HepG2 (cell line): ENCODE results near the gene TXNIP. TPM values are rescaled to one million over a fixed set of nuclear protein-coding genes. Genes with fewer than 3 reads are reported as not detected.

Experiments used
- AGO1 ChIP-seq: fragments of 200-400 bp; formaldehyde crosslinking; IDR thresholded peaks from 2 replicates; pipeline ENCODE4 v1.6.1; 2017; ENCODE audit warnings: mild to moderate bottlenecking, low read depth, low read length, moderate library complexity; ENCODE audit not compliant: poor library complexity, severe bottlenecking
- ARNTL ChIP-seq: sonication (generic); formaldehyde crosslinking; IDR thresholded peaks from 2 replicates; pipeline ENCODE4 v1.4.0; 2020; ENCODE audit warnings: mild to moderate bottlenecking, missing genetic modification reagents
- ASH2L ChIP-seq: fragments of 300-600, 200-600 bp; sonication (generic); IDR thresholded peaks from 2 replicates; pipeline ENCODE4 v1.7.0; 2017; ENCODE audit warnings: low read depth, mild to moderate bottlenecking, moderate library complexity, mixed read lengths, low read length; ENCODE audit not compliant: insufficient read length
- ATM ChIP-seq: fragments of 450-650 bp; IDR thresholded peaks from 2 replicates; pipeline ENCODE4 v1.7.1; 2017; ENCODE audit warnings: mild to moderate bottlenecking, borderline replicate concordance
- CC2D1A ChIP-seq: sonication (generic); formaldehyde crosslinking; IDR thresholded peaks from 2 replicates; pipeline ENCODE4 v1.8.1; 2023; ENCODE audit warnings: mild to moderate bottlenecking, missing genetic modification reagents
- KMT2B ChIP-seq: IDR thresholded peaks from 2 replicates; pipeline ENCODE4 v1.6.1; 2016; ENCODE audit warnings: missing genetic modification reagents, missing compliant biosample characterization
- MIXL1 ChIP-seq: IDR thresholded peaks from 2 replicates; pipeline ENCODE4 v1.6.1; 2016
- NRL ChIP-seq: sonication (generic); formaldehyde crosslinking; IDR thresholded peaks from 2 replicates; pipeline ENCODE4 v1.5.0; 2020; ENCODE audit warnings: missing genetic modification reagents, mild to moderate bottlenecking, moderate library complexity, borderline replicate concordance
- PCBP1 ChIP-seq: fragments of 200-400 bp; formaldehyde crosslinking; IDR thresholded peaks from 2 replicates; pipeline ENCODE4 v1.6.1; 2017; ENCODE audit warnings: mild to moderate bottlenecking, low read depth, low read length, borderline replicate concordance
- POLR2AphosphoS2 ChIP-seq: IDR thresholded peaks from 2 replicates; pipeline ENCODE4 v1.6.1; 2011; ENCODE audit warnings: low read depth, low read length, improper control_type of control experiment
- RAD21 ChIP-seq: fragments of 450-650 bp; formaldehyde crosslinking; IDR thresholded peaks from 2 replicates; pipeline ENCODE4 v1.5.0; 2020; ENCODE audit warnings: mild to moderate bottlenecking
- ZNF329 ChIP-seq: sonication (generic); formaldehyde crosslinking; IDR thresholded peaks from 2 replicates; pipeline ENCODE4 v1.9.0; 2021; ENCODE audit warnings: low read depth, mild to moderate bottlenecking, missing genetic modification reagents
- ZNF34 ChIP-seq: sonication (generic); formaldehyde crosslinking; IDR thresholded peaks from 2 replicates; pipeline ENCODE4 v1.4.0; 2020; ENCODE audit warnings: mild to moderate bottlenecking, missing genetic modification reagents, borderline replicate concordance
- ZNF556 ChIP-seq: sonication (generic); formaldehyde crosslinking; IDR thresholded peaks from 2 replicates; pipeline ENCODE4 v1.4.0; 2020; ENCODE audit warnings: mild to moderate bottlenecking, missing genetic modification reagents, borderline replicate concordance
- ZNF670 ChIP-seq: sonication (generic); formaldehyde crosslinking; IDR thresholded peaks from 2 replicates; pipeline ENCODE4 v1.8.0; 2022; ENCODE audit warnings: mild to moderate bottlenecking, missing genetic modification reagents, borderline replicate concordance
- ZSCAN25 ChIP-seq: sonication (generic); formaldehyde crosslinking; IDR thresholded peaks from 2 replicates; pipeline ENCODE4 v1.8.0; 2022; ENCODE audit warnings: mild to moderate bottlenecking, missing genetic modification reagents
- polyA plus RNA-seq, 8 experiments: library from polyadenylated mRNA; depleted of rRNA in 3 of 8; stranded (reverse) in 7 of 8; unstranded in 1 of 8; fragments of >200 nt; fragmentation: Illumina TruSeq in 4 of 8; extraction: Trizol in 4 of 8; gene quantifications; 2 replicates each; pipeline versions ENCODE4 v1.2.1 to v1.2.3, GENCODE V29; 2011 to 2016; ENCODE audit warnings: low read depth in 4 of 8, missing spikeins in 1 of 8, mixed read lengths in 1 of 8; ENCODE audit not compliant: insufficient read depth in 1 of 8
- total RNA-seq, 5 experiments: library from RNA; depleted of rRNA; stranded (reverse); fragments of >200 nt; fragmentation: Illumina TruSeq; extraction: Trizol; gene quantifications; 2 replicates each; pipeline ENCODE4 v1.2.3, GENCODE V29; 2016; ENCODE audit warnings: low read depth in 1 of 5
- TF ChIP-seq, protein P1 (sequence below): sonication (generic); formaldehyde crosslinking; IDR thresholded peaks from 2 replicates; pipeline ENCODE4 v1.4.0; 2020; ENCODE audit warnings: missing genetic modification reagents, mild to moderate bottlenecking, borderline replicate concordance
- TF ChIP-seq, protein P2 (sequence below): sonication (generic); formaldehyde crosslinking; conservative IDR thresholded peaks from 2 replicates; pipeline ENCODE4 v1.8.0; 2022; ENCODE audit warnings: low read depth, missing genetic modification reagents
- TF ChIP-seq, protein P3 (sequence below): IDR thresholded peaks from 2 replicates; pipeline ENCODE4 v1.6.1; 2018; ENCODE audit warnings: missing genetic modification reagents
- TF ChIP-seq, protein P4 (sequence below), 2 experiments: fragments of 450-650 bp in 1 of 2; sonication (generic) in 1 of 2; formaldehyde crosslinking; IDR thresholded peaks; 2 replicates each; pipeline versions ENCODE4 v1.5.0 to v1.8.0; 2020 to 2022; ENCODE audit warnings: mild to moderate bottlenecking in 1 of 2, missing genetic modification reagents in 1 of 2

TXNIP gene
- total and polyA plus RNA-seq, 2 of the 13 experiments (the other 11 are each of a cell fraction or from before 2014, with no cell fraction given): 24.4 to 237 TPM

DNA sequence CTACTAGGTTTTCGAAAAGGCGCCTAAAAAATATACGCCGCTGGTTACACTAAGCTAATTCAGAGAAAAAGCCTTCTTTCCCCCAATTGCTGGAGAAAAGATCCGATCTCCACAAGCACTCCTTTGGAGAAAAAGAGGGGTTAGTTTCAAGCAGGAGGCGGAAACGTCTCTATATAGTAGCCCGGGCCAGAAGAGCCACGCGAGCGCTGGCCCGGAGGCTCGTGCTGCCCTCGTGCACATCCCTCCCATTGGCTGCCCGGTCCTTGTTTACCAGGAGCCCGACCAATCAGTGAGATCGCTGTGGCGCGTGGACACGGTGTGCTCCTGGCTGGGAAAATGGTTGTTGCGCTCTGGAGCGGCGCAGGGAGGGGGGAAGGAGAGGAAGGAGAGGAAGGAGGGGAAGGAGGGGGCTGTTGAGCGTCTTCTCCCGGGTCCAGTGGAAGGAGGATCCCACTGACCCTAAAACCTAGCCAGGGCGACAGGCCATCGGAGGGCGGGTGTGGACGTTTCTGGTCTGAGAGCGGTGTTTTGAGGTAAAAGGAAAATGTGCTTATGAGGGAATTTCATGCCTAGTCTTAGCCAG, at the start of gene TXNIP (continued):
- peak; percentile 9 for TF ChIP-seq ASH2L
- TF ChIP-seq ZSCAN25 (CRISPR knock-in tag): peak; percentile 90
- TF ChIP-seq ZNF34 (CRISPR knock-in tag): peak; percentile 75; the same call in 1 of the 2 replicates
- TF ChIP-seq, protein P1, sequence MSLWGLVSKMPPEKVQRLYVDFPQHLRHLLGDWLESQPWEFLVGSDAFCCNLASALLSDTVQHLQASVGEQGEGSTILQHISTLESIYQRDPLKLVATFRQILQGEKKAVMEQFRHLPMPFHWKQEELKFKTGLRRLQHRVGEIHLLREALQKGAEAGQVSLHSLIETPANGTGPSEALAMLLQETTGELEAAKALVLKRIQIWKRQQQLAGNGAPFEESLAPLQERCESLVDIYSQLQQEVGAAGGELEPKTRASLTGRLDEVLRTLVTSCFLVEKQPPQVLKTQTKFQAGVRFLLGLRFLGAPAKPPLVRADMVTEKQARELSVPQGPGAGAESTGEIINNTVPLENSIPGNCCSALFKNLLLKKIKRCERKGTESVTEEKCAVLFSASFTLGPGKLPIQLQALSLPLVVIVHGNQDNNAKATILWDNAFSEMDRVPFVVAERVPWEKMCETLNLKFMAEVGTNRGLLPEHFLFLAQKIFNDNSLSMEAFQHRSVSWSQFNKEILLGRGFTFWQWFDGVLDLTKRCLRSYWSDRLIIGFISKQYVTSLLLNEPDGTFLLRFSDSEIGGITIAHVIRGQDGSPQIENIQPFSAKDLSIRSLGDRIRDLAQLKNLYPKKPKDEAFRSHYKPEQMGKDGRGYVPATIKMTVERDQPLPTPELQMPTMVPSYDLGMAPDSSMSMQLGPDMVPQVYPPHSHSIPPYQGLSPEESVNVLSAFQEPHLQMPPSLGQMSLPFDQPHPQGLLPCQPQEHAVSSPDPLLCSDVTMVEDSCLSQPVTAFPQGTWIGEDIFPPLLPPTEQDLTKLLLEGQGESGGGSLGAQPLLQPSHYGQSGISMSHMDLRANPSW: peak; percentile 93
- 0 out of 2 replicates have a peak, but pooled peaks have one; percentile 14 for TF ChIP-seq RAD21 (CRISPR knock-in tag)
- TF ChIP-seq KMT2B: peak; percentile 60; the same call in 1 of the 2 replicates
- peak; percentile 97 for TF ChIP-seq POLR2AphosphoS2
- TF ChIP-seq ZNF329: 0 out of 2 replicates have a peak, but pooled peaks have one; percentile 40
- 0 out of 2 replicates have a peak, but pooled peaks have one; percentile 50 for TF ChIP-seq ZNF556 (CRISPR knock-in tag)
- TF ChIP-seq ATM: peak; percentile 97; the same call in 1 of the 2 replicates
- TF ChIP-seq PCBP1: peak; percentile 99
- peak; percentile 85 for TF ChIP-seq MIXL1
- TF ChIP-seq ARNTL (CRISPR knock-in tag): peak; percentile 96
- TF ChIP-seq AGO1: peak; percentile 70
- peak; percentile 82; the same call in 1 of the 2 replicates for TF ChIP-seq NRL
- TF ChIP-seq ZNF670: peak; percentile 67; the same call in 1 of the 2 replicates
- TF ChIP-seq, protein P2, sequence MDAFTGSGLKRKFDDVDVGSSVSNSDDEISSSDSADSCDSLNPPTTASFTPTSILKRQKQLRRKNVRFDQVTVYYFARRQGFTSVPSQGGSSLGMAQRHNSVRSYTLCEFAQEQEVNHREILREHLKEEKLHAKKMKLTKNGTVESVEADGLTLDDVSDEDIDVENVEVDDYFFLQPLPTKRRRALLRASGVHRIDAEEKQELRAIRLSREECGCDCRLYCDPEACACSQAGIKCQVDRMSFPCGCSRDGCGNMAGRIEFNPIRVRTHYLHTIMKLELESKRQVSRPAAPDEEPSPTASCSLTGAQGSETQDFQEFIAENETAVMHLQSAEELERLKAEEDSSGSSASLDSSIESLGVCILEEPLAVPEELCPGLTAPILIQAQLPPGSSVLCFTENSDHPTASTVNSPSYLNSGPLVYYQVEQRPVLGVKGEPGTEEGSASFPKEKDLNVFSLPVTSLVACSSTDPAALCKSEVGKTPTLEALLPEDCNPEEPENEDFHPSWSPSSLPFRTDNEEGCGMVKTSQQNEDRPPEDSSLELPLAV (CRISPR knock-in tag): no peak
- TF ChIP-seq, protein P3, sequence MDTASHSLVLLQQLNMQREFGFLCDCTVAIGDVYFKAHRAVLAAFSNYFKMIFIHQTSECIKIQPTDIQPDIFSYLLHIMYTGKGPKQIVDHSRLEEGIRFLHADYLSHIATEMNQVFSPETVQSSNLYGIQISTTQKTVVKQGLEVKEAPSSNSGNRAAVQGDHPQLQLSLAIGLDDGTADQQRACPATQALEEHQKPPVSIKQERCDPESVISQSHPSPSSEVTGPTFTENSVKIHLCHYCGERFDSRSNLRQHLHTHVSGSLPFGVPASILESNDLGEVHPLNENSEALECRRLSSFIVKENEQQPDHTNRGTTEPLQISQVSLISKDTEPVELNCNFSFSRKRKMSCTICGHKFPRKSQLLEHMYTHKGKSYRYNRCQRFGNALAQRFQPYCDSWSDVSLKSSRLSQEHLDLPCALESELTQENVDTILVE (CRISPR knock-in tag): peak; percentile 80
- TF ChIP-seq CC2D1A (CRISPR knock-in tag): no peak
- TF ChIP-seq, protein P4, sequence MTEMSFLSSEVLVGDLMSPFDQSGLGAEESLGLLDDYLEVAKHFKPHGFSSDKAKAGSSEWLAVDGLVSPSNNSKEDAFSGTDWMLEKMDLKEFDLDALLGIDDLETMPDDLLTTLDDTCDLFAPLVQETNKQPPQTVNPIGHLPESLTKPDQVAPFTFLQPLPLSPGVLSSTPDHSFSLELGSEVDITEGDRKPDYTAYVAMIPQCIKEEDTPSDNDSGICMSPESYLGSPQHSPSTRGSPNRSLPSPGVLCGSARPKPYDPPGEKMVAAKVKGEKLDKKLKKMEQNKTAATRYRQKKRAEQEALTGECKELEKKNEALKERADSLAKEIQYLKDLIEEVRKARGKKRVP (CRISPR knock-in tag; IDR thresholded peaks at IDR 0.05): peak in 1 of 2 experiments; percentile 63; a peak in 1 of 4 replicates
